HUES64 (cell line): Measurements from ENCODE around the gene RENBP.

Experiments used
- H3K27ac ChIP-seq: 2 replicates; pipeline ENCODE4 v1.7.0; 2013; ENCODE audit warnings: low read depth, low read length, inconsistent platforms
- H3K27me3 ChIP-seq: 2 replicates; pipeline ENCODE4 v1.6.1; 2013; ENCODE audit warnings: mild to moderate bottlenecking, low read length; ENCODE audit not compliant: insufficient read depth
- H3K36me3 ChIP-seq: 2 replicates; pipeline ENCODE4 v1.6.1; 2013; ENCODE audit warnings: mild to moderate bottlenecking, low read length; ENCODE audit not compliant: insufficient read depth
- H3K4me1 ChIP-seq: 2 replicates; pipeline ENCODE4 v1.6.1; 2013; ENCODE audit warnings: mild to moderate bottlenecking, low read length, moderate library complexity; ENCODE audit not compliant: insufficient read depth
- H3K4me3 ChIP-seq: 2 replicates; pipeline ENCODE4 v1.5.1; 2013; ENCODE audit warnings: mild to moderate bottlenecking, low read length, moderate library complexity
- H3K9ac ChIP-seq: 2 replicates; pipeline ENCODE4 v1.6.1; 2013; ENCODE audit warnings: mild to moderate bottlenecking, low read depth, low read length
- H3K9me3 ChIP-seq: 2 replicates; pipeline ENCODE4 v1.6.1; 2013; ENCODE audit warnings: low read depth, low read length; ENCODE audit not compliant: insufficient read depth
- WGBS: fragments of 150-250, 120-280 bp; methylation state at CpG from one replicate; pipeline ENCODE4 v1.1.7; 2013; ENCODE audit warnings: missing lambda C conversion rate; 5-methylcytosine and 5-hydroxymethylcytosine counted together

The RENBP gene

GRCh38 chrX:153969904-153970356 is 25.5 kb upstream of the RENBP start:
- no peaks in the 10 kb centered on the region for H3K27me3 ChIP-seq
- H3K9me3 ChIP-seq: no peaks in the 10 kb centered on the region
- H3K9ac ChIP-seq: no peak overlapping the region
- peak overlapping the region; percentile 100 for H3K4me3 ChIP-seq
- H3K27ac ChIP-seq: no peak overlapping the region
- 0 out of 2 replicates have a peak, but pooled peaks cover 12% of the 10 kb centered on the region for H3K4me1 ChIP-seq
- peaks cover 15% of the 10 kb centered on the region; the same call in 1 of the 2 replicates for H3K36me3 ChIP-seq
- 1% methylated on average over 13 of the region's 26 CpGs for WGBS

GRCh38 chrX:153969125-153969903 is 24.9 kb upstream of the RENBP start:
- WGBS: 5% methylated on average over 23 of the region's 25 CpGs
- Histone ChIP-seq H3K27me3 (no peaks in the 10 kb centered on the region), H3K4me3 (peak overlapping the region; percentile 100), H3K9ac (peak overlapping the region; percentile 26; the same call in 1 of the 2 replicates), H3K27ac (no peak overlapping the region; the same call in 1 of the 2 replicates), H3K36me3 (peaks cover 19% of the 10 kb centered on the region; the same call in 1 of the 2 replicates), H3K4me1 (0 out of 2 replicates have a peak, but pooled peaks cover 12% of the 10 kb centered on the region), H3K9me3 (no peaks in the 10 kb centered on the region)

GRCh38 chrX:153968754-153969124 is 24.3 kb upstream of the RENBP start:
- Histone ChIP-seq H3K9ac (peak overlapping the region; percentile 26; the same call in 1 of the 2 replicates), H3K4me3 (peak overlapping the region; percentile 100), H3K4me1 (0 out of 2 replicates have a peak, but pooled peaks cover 12% of the 10 kb centered on the region), H3K27me3 (no peaks in the 10 kb centered on the region), H3K27ac (no peak overlapping the region), H3K36me3 (peaks cover 25% of the 10 kb centered on the region), H3K9me3 (no peaks in the 10 kb centered on the region)
- 20% methylated on average over 7 of the region's 12 CpGs for WGBS

- Histone ChIP-seq H3K36me3 (peaks cover 30% of the 10 kb centered on the region), H3K4me1 (0 out of 2 replicates have a peak, but pooled peaks cover 12% of the 10 kb centered on the region), H3K27me3 (no peaks in the 10 kb centered on the region), H3K9ac (0 out of 2 replicates have a peak overlapping the region, but pooled peaks have one; percentile 14), H3K9me3 (no peaks in the 10 kb centered on the region), H3K4me3 (peak overlapping the region; percentile 100), H3K27ac (no peak overlapping the region)
- WGBS: 43% methylated on average over 9 of the region's 9 CpGs
Observed at GRCh38 chrX:153968255-153968654, 23.8 kb upstream of the RENBP start.

- Histone ChIP-seq H3K4me3 (peak overlapping the region; percentile 100; the same call in 1 of the 2 replicates), H3K27me3 (no peaks in the 10 kb centered on the region), H3K36me3 (peaks cover 35% of the 10 kb centered on the region), H3K9me3 (no peaks in the 10 kb centered on the region), H3K9ac (no peak overlapping the region), H3K4me1 (0 out of 2 replicates have a peak, but pooled peaks cover 12% of the 10 kb centered on the region), H3K27ac (no peak overlapping the region)
- WGBS: 79% methylated on average over 16 of the region's 16 CpGs
Observed at GRCh38 chrX:153967536-153968224, 23.2 kb upstream of the RENBP start.

GRCh38 chrX:153966841-153967535 is 22.5 kb upstream of the RENBP start:
- Histone ChIP-seq H3K4me3 (no peak overlapping the region), H3K27me3 (no peaks in the 10 kb centered on the region), H3K27ac (no peak overlapping the region), H3K4me1 (0 out of 2 replicates have a peak, but pooled peaks cover 12% of the 10 kb centered on the region), H3K9me3 (no peaks in the 10 kb centered on the region), H3K9ac (no peak overlapping the region), H3K36me3 (peaks cover 42% of the 10 kb centered on the region)
- 79% methylated on average over 14 of the region's 14 CpGs for WGBS

GRCh38 chrX:153966283-153966688 is 21.8 kb upstream of the RENBP start:
- Histone ChIP-seq H3K27ac (no peak overlapping the region), H3K9ac (no peak overlapping the region), H3K9me3 (no peaks in the 10 kb centered on the region), H3K36me3 (peaks cover 49% of the 10 kb centered on the region), H3K27me3 (no peaks in the 10 kb centered on the region), H3K4me1 (0 out of 2 replicates have a peak, but pooled peaks cover 12% of the 10 kb centered on the region), H3K4me3 (no peak overlapping the region)
- 87% methylated on average over 15 of the region's 15 CpGs for WGBS

- no peaks in the 10 kb centered on the region for H3K27me3 ChIP-seq
- H3K4me1 ChIP-seq: 0 out of 2 replicates have a peak, but pooled peaks cover 12% of the 10 kb centered on the region
- no peaks in the 10 kb centered on the region for H3K9me3 ChIP-seq
- WGBS: 91% methylated on average over 5 of the region's 5 CpGs
- H3K27ac ChIP-seq: no peak overlapping the region
- peaks cover 58% of the 10 kb centered on the region for H3K36me3 ChIP-seq
- H3K9ac ChIP-seq: no peak overlapping the region
- no peak overlapping the region for H3K4me3 ChIP-seq
Observed at GRCh38 chrX:153965406-153965805, 21.0 kb upstream of the RENBP start.

- H3K27ac ChIP-seq: no peak overlapping the region
- H3K9ac ChIP-seq: no peak overlapping the region
- H3K27me3 ChIP-seq: no peaks in the 10 kb centered on the region
- H3K4me3 ChIP-seq: no peak overlapping the region
- peaks cover 69% of the 10 kb centered on the region for H3K36me3 ChIP-seq
- 95% methylated on average over 14 of the region's 14 CpGs for WGBS
- 0 out of 2 replicates have a peak, but pooled peaks cover 12% of the 10 kb centered on the region for H3K4me1 ChIP-seq
- H3K9me3 ChIP-seq: no peaks in the 10 kb centered on the region
Observed at GRCh38 chrX:153964105-153964504, 19.7 kb upstream of the RENBP start.

GRCh38 chrX:153963546-153963945 is 19.1 kb upstream of the RENBP start:
- Histone ChIP-seq H3K36me3 (peaks cover 73% of the 10 kb centered on the region), H3K9me3 (no peaks in the 10 kb centered on the region), H3K4me1 (0 out of 2 replicates have a peak, but pooled peaks cover 12% of the 10 kb centered on the region), H3K9ac (no peak overlapping the region), H3K27me3 (no peaks in the 10 kb centered on the region), H3K4me3 (no peak overlapping the region), H3K27ac (no peak overlapping the region)
- WGBS: 95% methylated on average over 12 of the region's 12 CpGs
